ENCODE results near the gene ANTXRL. TPM values are rescaled to one million over a fixed set of nuclear protein-coding genes. Genes with fewer than 3 reads are reported as not detected.

ANTXRL gene
- polyA plus RNA-seq, 1 donor from 2014 or later: not detected

DNA sequence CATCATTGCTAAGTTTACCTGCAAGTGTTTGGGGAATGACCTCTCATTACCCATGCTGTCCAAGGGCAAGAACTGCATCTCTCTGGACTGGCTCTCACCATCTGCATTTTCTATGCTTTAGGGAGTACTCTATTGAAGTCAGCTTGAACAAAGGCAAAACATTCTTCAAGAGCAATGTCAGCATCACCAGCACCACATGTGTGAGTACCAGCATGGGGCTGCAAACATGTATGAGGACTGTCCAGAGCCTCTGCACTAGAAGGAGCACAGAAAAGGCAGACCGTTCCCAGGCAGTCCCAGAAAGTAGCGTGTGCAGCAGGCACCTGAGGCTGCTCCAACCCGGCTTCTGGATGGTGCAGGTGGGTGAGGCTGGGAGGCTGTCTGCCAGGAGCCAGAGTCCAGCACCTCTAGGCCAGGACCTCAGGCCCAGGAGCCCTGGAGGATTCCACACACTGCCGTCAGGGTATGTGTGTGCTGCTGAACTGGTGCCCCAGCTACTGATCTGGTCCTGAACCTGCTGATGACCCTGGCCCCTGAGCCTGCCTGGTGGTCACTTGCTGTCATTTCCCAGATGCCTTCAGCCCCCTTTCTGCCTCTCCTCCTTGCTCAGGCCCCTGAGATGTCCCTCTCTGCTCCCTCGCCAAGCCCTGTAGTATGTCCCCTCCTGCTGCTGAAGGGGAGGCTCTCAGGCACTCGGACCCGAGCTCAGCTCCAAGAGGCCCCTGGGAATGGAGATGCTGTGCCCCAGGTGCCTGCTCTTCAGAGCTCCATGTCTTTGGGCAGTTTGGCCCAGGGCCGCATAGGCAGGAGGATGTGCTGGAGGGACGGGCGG is 20.7 kb downstream of the ANTXRL start (continued):
- TF ChIP-seq SMC3 (conservative IDR thresholded peaks at IDR 0.05; ENCODE audit: poor library complexity) (no peak), TAF1 (IDR thresholded peaks at IDR 0.05; ENCODE audit: low read depth) (no peak)

- Histone ChIP-seq H3K27ac (ENCODE audit: low read length) (no peak overlapping the region), H3K4me3 (ENCODE audit: low read length) (no peak overlapping the region), H3K27me3 (ENCODE audit: insufficient read depth, low read depth, low read length) (no peaks in the 10 kb centered on the region), H3K79me2 (replicated peaks; ENCODE audit: insufficient read depth, low read length) (no peaks in the 10 kb centered on the region), H3F3A (ENCODE audit: insufficient read depth, low read length, poor library complexity, severe bottlenecking) (no peaks in the 10 kb centered on the region), H4K20me1 (ENCODE audit: insufficient read depth) (no peaks in the 10 kb centered on the region), H3K4me2 (ENCODE audit: low read length) (no peak overlapping the region), H3K36me3 (ENCODE audit: insufficient read depth, low read length) (no peaks in the 10 kb centered on the region), H3K9ac (ENCODE audit: low read length) (no peak overlapping the region), H2AFZ (ENCODE audit: low read depth, low read length) (no peak overlapping the region), H3K9me3 (ENCODE audit: low read length) (no peaks in the 10 kb centered on the region), H3K9me2 (ENCODE audit: insufficient read depth, low read length) (no peaks in the 10 kb centered on the region)
- TF ChIP-seq TAF1 (IDR thresholded peaks at IDR 0.05; ENCODE audit: low read depth) (no peak), EZH2 (IDR thresholded peaks at IDR 0.05; ENCODE audit: borderline replicate concordance, insufficient read depth, low read length, poor library complexity, severe bottlenecking) (no peak), POLR2AphosphoS5 (IDR thresholded peaks at IDR 0.05) (no peak), EP300 (conservative IDR thresholded peaks at IDR 0.05; ENCODE audit: poor library complexity, severe bottlenecking) (no peak), MXI1 (conservative IDR thresholded peaks at IDR 0.05; ENCODE audit: poor library complexity, severe bottlenecking) (no peak), REST (IDR thresholded peaks at IDR 0.05; ENCODE audit: borderline replicate concordance) (no peak), RAD21 (conservative IDR thresholded peaks at IDR 0.05) (no peak), SMC3 (conservative IDR thresholded peaks at IDR 0.05; ENCODE audit: poor library complexity) (no peak)
- TF ChIP-seq, protein P1, sequence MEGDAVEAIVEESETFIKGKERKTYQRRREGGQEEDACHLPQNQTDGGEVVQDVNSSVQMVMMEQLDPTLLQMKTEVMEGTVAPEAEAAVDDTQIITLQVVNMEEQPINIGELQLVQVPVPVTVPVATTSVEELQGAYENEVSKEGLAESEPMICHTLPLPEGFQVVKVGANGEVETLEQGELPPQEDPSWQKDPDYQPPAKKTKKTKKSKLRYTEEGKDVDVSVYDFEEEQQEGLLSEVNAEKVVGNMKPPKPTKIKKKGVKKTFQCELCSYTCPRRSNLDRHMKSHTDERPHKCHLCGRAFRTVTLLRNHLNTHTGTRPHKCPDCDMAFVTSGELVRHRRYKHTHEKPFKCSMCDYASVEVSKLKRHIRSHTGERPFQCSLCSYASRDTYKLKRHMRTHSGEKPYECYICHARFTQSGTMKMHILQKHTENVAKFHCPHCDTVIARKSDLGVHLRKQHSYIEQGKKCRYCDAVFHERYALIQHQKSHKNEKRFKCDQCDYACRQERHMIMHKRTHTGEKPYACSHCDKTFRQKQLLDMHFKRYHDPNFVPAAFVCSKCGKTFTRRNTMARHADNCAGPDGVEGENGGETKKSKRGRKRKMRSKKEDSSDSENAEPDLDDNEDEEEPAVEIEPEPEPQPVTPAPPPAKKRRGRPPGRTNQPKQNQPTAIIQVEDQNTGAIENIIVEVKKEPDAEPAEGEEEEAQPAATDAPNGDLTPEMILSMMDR (IDR thresholded peaks at IDR 0.05; ENCODE audit: poor library complexity, severe bottlenecking): no peak
Observed at GRCh38 chr10:46308113-46308415, 21.3 kb downstream of the ANTXRL start.

GRCh38 chr10:46308666-46309450 is 22.1 kb downstream of the ANTXRL start:
- Histone ChIP-seq H3K36me3 (ENCODE audit: insufficient read depth, low read length) (no peaks in the 10 kb centered on the region), H2AFZ (ENCODE audit: low read depth, low read length) (no peak overlapping the region), H3K9ac (ENCODE audit: low read length) (no peak overlapping the region), H3K4me2 (ENCODE audit: low read length) (no peak overlapping the region), H3F3A (ENCODE audit: insufficient read depth, low read length, poor library complexity, severe bottlenecking) (no peaks in the 10 kb centered on the region), H3K79me2 (replicated peaks; ENCODE audit: insufficient read depth, low read length) (no peaks in the 10 kb centered on the region), H3K27ac (ENCODE audit: low read length) (no peak overlapping the region), H3K9me2 (ENCODE audit: insufficient read depth, low read length) (no peaks in the 10 kb centered on the region), H3K9me3 (ENCODE audit: low read length) (no peaks in the 10 kb centered on the region), H3K4me3 (ENCODE audit: low read length) (no peak overlapping the region), H4K20me1 (ENCODE audit: insufficient read depth) (no peaks in the 10 kb centered on the region), H3K27me3 (ENCODE audit: insufficient read depth, low read depth, low read length) (no peaks in the 10 kb centered on the region)
- TF ChIP-seq POLR2AphosphoS5 (IDR thresholded peaks at IDR 0.05): no peak
- no peak for TF ChIP-seq REST (IDR thresholded peaks at IDR 0.05; ENCODE audit: borderline replicate concordance)
- TF ChIP-seq, protein P1 (IDR thresholded peaks at IDR 0.05; ENCODE audit: poor library complexity, severe bottlenecking): no peak
- no peak for TF ChIP-seq EP300 (conservative IDR thresholded peaks at IDR 0.05; ENCODE audit: poor library complexity, severe bottlenecking)
- TF ChIP-seq RAD21 (conservative IDR thresholded peaks at IDR 0.05): no peak
- TF ChIP-seq EZH2 (IDR thresholded peaks at IDR 0.05; ENCODE audit: borderline replicate concordance, insufficient read depth, low read length, poor library complexity, severe bottlenecking): no peak
- TF ChIP-seq SMC3 (conservative IDR thresholded peaks at IDR 0.05; ENCODE audit: poor library complexity): no peak
- no peak for TF ChIP-seq TAF1 (IDR thresholded peaks at IDR 0.05; ENCODE audit: low read depth)
- no peak for TF ChIP-seq MXI1 (conservative IDR thresholded peaks at IDR 0.05; ENCODE audit: poor library complexity, severe bottlenecking)

Data from neural cell (in vitro differentiated cells).